HL-60 (cell line): Measurements from ENCODE around the gene MGST2.

Source experiments
- DNase-seq, 2 experiments: peaks; one replicate each; pipeline ENCODE4 v3.0.0-alpha.2; 2010 to 2020; ENCODE audit warnings: low read depth in 1 of 2, low spot score in 1 of 2
- H3K27ac ChIP-seq: fragments of 250-450 bp; sonication (Bioruptor Pico); replicated peaks from 2 replicates; pipeline ENCODE4 v1.5.1; 2020; ENCODE audit warnings: mild to moderate bottlenecking, moderate library complexity
- H3K27me3 ChIP-seq: fragments of 250-450 bp; sonication (Bioruptor Pico); 2 replicates; pipeline ENCODE4 v1.5.1; 2021; ENCODE audit warnings: mild to moderate bottlenecking, moderate library complexity; ENCODE audit not compliant: insufficient read depth, poor library complexity, severe bottlenecking
- H3K4me3 ChIP-seq: replicated peaks from 2 replicates; pipeline ENCODE4 v1.5.1; 2011; ENCODE audit warnings: mild to moderate bottlenecking, control low read depth, low read length; ENCODE audit not compliant: insufficient read depth
- CTCF ChIP-seq: IDR thresholded peaks from one replicate; pipeline ENCODE4 v1.5.1; 2011; ENCODE audit warnings: low read length, control low read depth, inconsistent platforms; ENCODE audit not compliant: insufficient read depth
- GABPA ChIP-seq: IDR thresholded peaks from 2 replicates; pipeline ENCODE4 v1.6.1; 2012; ENCODE audit warnings: low read depth
- POLR2AphosphoS5 ChIP-seq: IDR thresholded peaks from 2 replicates; pipeline ENCODE4 v1.6.1; 2012; ENCODE audit warnings: low read depth
- REST ChIP-seq: IDR thresholded peaks from 2 replicates; pipeline ENCODE4 v1.6.1; 2012; ENCODE audit warnings: low read depth; ENCODE audit not compliant: insufficient replicate concordance
- SPI1 ChIP-seq: IDR thresholded peaks from 2 replicates; pipeline ENCODE4 v1.6.1; 2012; ENCODE audit warnings: low read depth, mild to moderate bottlenecking, borderline replicate concordance

The MGST2 gene

GRCh38 chr4:139625482-139625881 lies 40.1 kb upstream of the MGST2 start:
- H3K27ac ChIP-seq, result no peak overlapping the region
- no peak for TF ChIP-seq REST
- TF ChIP-seq SPI1, result no peak
- no peak for TF ChIP-seq GABPA
- no peak for TF ChIP-seq CTCF
- TF ChIP-seq POLR2AphosphoS5, result no peak
- H3K4me3 ChIP-seq, result no peak overlapping the region
- no peaks in the 10 kb centered on the region for H3K27me3 ChIP-seq
- DNase-seq, result no peak

- no peak for DNase-seq
- Histone ChIP-seq H3K27me3 (no peaks in the 10 kb centered on the region), H3K27ac (no peak overlapping the region), H3K4me3 (no peak overlapping the region)
- no peak for TF ChIP-seq CTCF
- no peak for TF ChIP-seq REST
- TF ChIP-seq SPI1, result no peak
- TF ChIP-seq GABPA, result no peak
Measured at GRCh38 chr4:139628184-139629012, 37.2 kb upstream of the MGST2 start.

GRCh38 chr4:139629436-139630125 lies 36.0 kb upstream of the MGST2 start:
- no peak overlapping the region for H3K4me3 ChIP-seq
- peak in 1 of 2 experiments; percentile 12 for DNase-seq
- TF ChIP-seq CTCF, result no peak
- no peak for TF ChIP-seq GABPA
- peak; percentile 15; the same call in 1 of the 2 replicates for TF ChIP-seq SPI1
- TF ChIP-seq REST, result no peak
- TF ChIP-seq POLR2AphosphoS5, result no peak
- H3K27ac ChIP-seq, result no peak overlapping the region
- H3K27me3 ChIP-seq, result no peaks in the 10 kb centered on the region
